Endothelial cell of umbilical vein (primary cell): Measurements from ENCODE around the gene IAPP. TPM values are rescaled to one million over a fixed set of nuclear protein-coding genes. Genes with fewer than 3 reads are reported as not detected.

Source experiments
- BruUV-seq: library from RNA; stranded (reverse); fragments of 400-500 nt; replicated peaks from 2 replicates; lab custom pipeline; 2021; lab: Mats Ljungman, UMichigan
- CTCF ChIA-PET: fragments of 300-600, 350-600 bp; sonication (Branson Sonifier 250); formaldehyde crosslinking; loops from one replicate; lab custom pipeline; 2021; ENCODE audit warnings: antibody characterized with exemption, inconsistent platforms; lab: Charles Lee
- POLR2A ChIA-PET: fragments of 300-600, 350-600 bp; sonication (Branson Sonifier 250); formaldehyde crosslinking; loops from one replicate; lab custom pipeline; 2021; ENCODE audit warnings: antibody characterized with exemption, inconsistent platforms; lab: Charles Lee
- DNase-seq: peaks from one replicate; pipeline ENCODE4 v3.0.0-alpha.2; 2011; ENCODE audit warnings: low read depth, low spot score
- FAIRE-seq: peaks from 2 replicates; lab custom pipeline; 2011; peaks lifted over from hg19 to GRCh38; lab: Jason Lieb, UNC
- H2AFZ ChIP-seq: 2 replicates; pipeline ENCODE4 v1.6.0; 2012; ENCODE audit warnings: low read depth, low read length, control low read depth, inconsistent platforms
- H3K27ac ChIP-seq: 2 replicates; pipeline ENCODE4 v1.5.1; 2011; ENCODE audit warnings: low read depth, mild to moderate bottlenecking, control low read depth, low read length, moderate library complexity; ENCODE audit not compliant: insufficient read depth
- H3K27me3 ChIP-seq, 2 experiments: 2 replicates each; pipeline versions ENCODE4 v1.6.0 to v1.6.1; 2011; ENCODE audit warnings: low read length in 2 of 2, mixed read lengths in 1 of 2; ENCODE audit not compliant: control insufficient read depth in 2 of 2, insufficient read depth in 2 of 2
- H3K36me3 ChIP-seq, 2 experiments: 2 replicates in 1 of 2; 3 replicates in 1 of 2; pipeline ENCODE4 v1.5.1; 2011; ENCODE audit warnings: low read length in 2 of 2, mild to moderate bottlenecking in 1 of 2, moderate library complexity in 1 of 2; ENCODE audit not compliant: control insufficient read depth in 2 of 2, insufficient read depth in 2 of 2; ENCODE audit errors: extremely low read depth in 1 of 2
- H3K4me1 ChIP-seq: 3 replicates; pipeline ENCODE4 v1.5.1; 2011; ENCODE audit warnings: mild to moderate bottlenecking, low read length; ENCODE audit not compliant: control insufficient read depth, insufficient read depth; ENCODE audit errors: extremely low read depth
- H3K4me2 ChIP-seq: 2 replicates; pipeline ENCODE4 v1.6.1; 2011; ENCODE audit warnings: low read length, control low read depth, mixed read lengths; ENCODE audit not compliant: insufficient read depth
- H3K4me3 ChIP-seq, 3 experiments: fragments of 200-600 bp in 1 of 3; sonication (generic), shearing (Covaris generic) in 1 of 3; replicated peaks in 1 of 3; 2 replicates each; pipeline ENCODE4 v1.5.1; 2011 to 2016; ENCODE audit warnings: control low read depth in 3 of 3, low read length in 3 of 3, mild to moderate bottlenecking in 2 of 3, inconsistent platforms in 1 of 3, low read depth in 1 of 3, moderate library complexity in 1 of 3; ENCODE audit not compliant: insufficient read depth in 1 of 3
- H3K79me2 ChIP-seq: 2 replicates; pipeline ENCODE4 v1.6.0; 2012; ENCODE audit warnings: low read length, inconsistent platforms; ENCODE audit not compliant: control insufficient read depth, insufficient read depth
- H3K9ac ChIP-seq: replicated peaks from 2 replicates; pipeline ENCODE3; 2011; ENCODE audit warnings: low read length, control low read depth; ENCODE audit not compliant: insufficient read depth; ENCODE audit errors: extremely low read depth
- H3K9me1 ChIP-seq: replicated peaks from 3 replicates; pipeline ENCODE4 v1.6.0; 2011; ENCODE audit warnings: mild to moderate bottlenecking, low read length; ENCODE audit not compliant: control insufficient read depth, insufficient read depth; ENCODE audit errors: extremely low read depth
- H3K9me3 ChIP-seq: replicated peaks from 2 replicates; pipeline ENCODE4 v1.5.1; 2012; ENCODE audit warnings: low read length, inconsistent platforms; ENCODE audit not compliant: control insufficient read depth, insufficient read depth
- H4K20me1 ChIP-seq: replicated peaks from 2 replicates; pipeline ENCODE3; 2011; ENCODE audit warnings: mild to moderate bottlenecking, low read length; ENCODE audit not compliant: control insufficient read depth, insufficient read depth; ENCODE audit errors: extremely low read depth
- CTCF ChIP-seq, 2 donors: IDR thresholded peaks; 1 replicate in 1 of 2; 2 replicates in 1 of 2; pipeline ENCODE4 v1.5.1; 2011; ENCODE audit warnings: low read length in 2 of 2, mild to moderate bottlenecking in 2 of 2, moderate library complexity in 2 of 2, control low read depth in 1 of 2, inconsistent platforms in 1 of 2, low read depth in 1 of 2; ENCODE audit not compliant: insufficient read depth in 1 of 2; ENCODE audit errors: extremely low read depth in 1 of 2
- EZH2 ChIP-seq: IDR thresholded peaks from 2 replicates; pipeline ENCODE4 v1.6.1; 2012; ENCODE audit warnings: borderline replicate concordance, low read depth, mild to moderate bottlenecking, moderate library complexity, low read length, inconsistent platforms; ENCODE audit not compliant: severe bottlenecking
- FOS ChIP-seq: IDR thresholded peaks from 2 replicates; pipeline ENCODE4 v1.6.1; 2011; ENCODE audit warnings: mild to moderate bottlenecking, low read length, moderate library complexity, borderline replicate concordance; ENCODE audit not compliant: insufficient read depth
- GATA2 ChIP-seq: IDR thresholded peaks from 2 replicates; pipeline ENCODE4 v1.7.0; 2011; ENCODE audit warnings: low read depth, mild to moderate bottlenecking, moderate library complexity, mixed read lengths, low read length; ENCODE audit not compliant: insufficient read length, insufficient read depth
- JUN ChIP-seq: IDR thresholded peaks from 2 replicates; pipeline ENCODE4 v1.6.1; 2011; ENCODE audit warnings: borderline replicate concordance, low read depth; ENCODE audit not compliant: insufficient read length, insufficient read depth
- MAX ChIP-seq: IDR thresholded peaks from 2 replicates; pipeline ENCODE4 v1.6.1; 2011; ENCODE audit not compliant: insufficient read depth, insufficient read length
- MYC ChIP-seq: IDR thresholded peaks from one replicate; pipeline ENCODE4 v1.6.1; 2011; ENCODE audit warnings: mild to moderate bottlenecking, low read depth, low read length
- POLR2A ChIP-seq: IDR thresholded peaks from 2 replicates; pipeline ENCODE4 v1.6.1; 2012; ENCODE audit warnings: low read depth, mild to moderate bottlenecking, control low read depth, low read length
- POLR2AphosphoS5 ChIP-seq: IDR thresholded peaks from 2 replicates; pipeline ENCODE4 v1.6.1; 2012; ENCODE audit warnings: low read depth, mild to moderate bottlenecking, control low read depth, low read length, moderate library complexity; ENCODE audit not compliant: insufficient read depth
- dilution Hi-C: fragments of 300-500 bp; cut with MboI; formaldehyde crosslinking; loops from one replicate; pipeline ENCODE4 v1.15.0; 2019; ENCODE audit warnings: low sequenced_read_pairs; ENCODE audit not compliant: extremely low pct_ligation_motif_present
- intact Hi-C: fragments of 100-400 bp; cut with micrococcal nuclease; formaldehyde crosslinking; loops from one replicate; pipeline ENCODE4 v1.10.0; 2022
- polyA plus RNA-seq, 4 experiments: library from polyadenylated mRNA; depleted of rRNA in 3 of 4; stranded (reverse) in 3 of 4; unstranded in 1 of 4; fragments of >200 nt; gene quantifications; 2 replicates each; pipeline versions ENCODE4 v1.2.1 to v1.2.3, GENCODE V29; 2011 to 2012; ENCODE audit warnings: missing spikeins in 1 of 4
- total RNA-seq: library from RNA; stranded (reverse); gene quantifications from 2 replicates; pipeline ENCODE4 v1.2.3, GENCODE V29; 2021

IAPP gene
- total and polyA plus RNA-seq, 2 donors (not counting 3 experiments of a cell fraction or from before 2014, with no cell fraction given), result not detected

- no peaks in the 10 kb centered on the region for H3K36me3 ChIP-seq
- ChIA-PET POLR2A (no interaction called here), CTCF (no interaction called here)
- H3K9me1 ChIP-seq, result no peaks in the 10 kb centered on the region
- H3K9me3 ChIP-seq, result no peaks in the 10 kb centered on the region
- no peak overlapping the region for H3K27ac ChIP-seq
- H3K79me2 ChIP-seq, result no peaks in the 10 kb centered on the region
- no peaks in the 10 kb centered on the region for H3K27me3 ChIP-seq
- FAIRE-seq, result no peak
- H3K4me3 ChIP-seq, result no peak overlapping the region
- dilution Hi-C loops, result no loop called here
- BruUV-seq, result no TSS peak
- H3K4me1 ChIP-seq, result no peaks in the 10 kb centered on the region
- H4K20me1 ChIP-seq, result no peaks in the 10 kb centered on the region
- intact Hi-C loops, result no loop called here
- no peak overlapping the region for H2AFZ ChIP-seq
- no peak overlapping the region for H3K9ac ChIP-seq
- TF ChIP-seq JUN (no peak), MAX (no peak), FOS (no peak), POLR2A (no peak), EZH2 (no peak), MYC (no peak), CTCF (IDR thresholded peaks at IDR 0.05; ENCODE audit: extremely low read depth in 1 of 2, insufficient read depth in 1 of 2, low read depth in 1 of 2, low read length in 2 of 2) (no peak), POLR2AphosphoS5 (no peak), GATA2 (no peak)
- no peak for DNase-seq
- no peak overlapping the region for H3K4me2 ChIP-seq
These were observed 21.7 kb upstream of the IAPP start for GRCh38 chr12:21350975-21351374.
